VCaP (cell line): ENCODE data around the gene LRPPRC.

ENCODE experiments used
- H3K27ac ChIP-seq: fragments of 450-650 bp; 2 replicates; pipeline ENCODE4 v1.5.1; 2017
- TF ChIP-seq, protein P1 (sequence below): fragments of 450-650 bp; conservative IDR thresholded peaks from 2 replicates; pipeline ENCODE4 v1.5.1; 2017; ENCODE audit warnings: mild to moderate bottlenecking, moderate library complexity

The LRPPRC gene

DNA sequence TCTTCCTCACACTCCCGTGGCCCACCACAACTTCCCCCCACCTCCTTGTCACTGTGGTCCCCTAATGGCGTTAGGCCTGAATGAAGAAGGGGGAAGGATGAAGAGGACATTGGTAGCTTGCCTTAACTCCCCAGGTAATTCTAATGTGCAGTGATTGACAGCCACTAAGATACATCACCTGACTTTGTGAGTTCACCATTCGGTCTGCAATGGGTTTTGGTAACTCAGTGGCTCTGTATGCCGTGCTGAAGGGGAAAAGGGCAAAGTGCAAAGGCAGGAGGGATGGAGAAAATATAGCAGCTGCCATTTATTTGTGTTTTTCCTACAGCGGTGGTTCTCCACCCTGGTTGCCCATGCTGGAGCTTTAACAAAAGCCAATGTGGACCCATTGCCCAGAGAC is 114.8 kb downstream of the LRPPRC start:
- H3K27ac ChIP-seq: no peak overlapping the region
- TF ChIP-seq, protein P1, sequence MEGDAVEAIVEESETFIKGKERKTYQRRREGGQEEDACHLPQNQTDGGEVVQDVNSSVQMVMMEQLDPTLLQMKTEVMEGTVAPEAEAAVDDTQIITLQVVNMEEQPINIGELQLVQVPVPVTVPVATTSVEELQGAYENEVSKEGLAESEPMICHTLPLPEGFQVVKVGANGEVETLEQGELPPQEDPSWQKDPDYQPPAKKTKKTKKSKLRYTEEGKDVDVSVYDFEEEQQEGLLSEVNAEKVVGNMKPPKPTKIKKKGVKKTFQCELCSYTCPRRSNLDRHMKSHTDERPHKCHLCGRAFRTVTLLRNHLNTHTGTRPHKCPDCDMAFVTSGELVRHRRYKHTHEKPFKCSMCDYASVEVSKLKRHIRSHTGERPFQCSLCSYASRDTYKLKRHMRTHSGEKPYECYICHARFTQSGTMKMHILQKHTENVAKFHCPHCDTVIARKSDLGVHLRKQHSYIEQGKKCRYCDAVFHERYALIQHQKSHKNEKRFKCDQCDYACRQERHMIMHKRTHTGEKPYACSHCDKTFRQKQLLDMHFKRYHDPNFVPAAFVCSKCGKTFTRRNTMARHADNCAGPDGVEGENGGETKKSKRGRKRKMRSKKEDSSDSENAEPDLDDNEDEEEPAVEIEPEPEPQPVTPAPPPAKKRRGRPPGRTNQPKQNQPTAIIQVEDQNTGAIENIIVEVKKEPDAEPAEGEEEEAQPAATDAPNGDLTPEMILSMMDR: no peak

GRCh38 chr2:43880471-43880870 is 115.3 kb downstream of the LRPPRC start:
- TF ChIP-seq, protein P1: no peak
- no peak overlapping the region for H3K27ac ChIP-seq

GRCh38 chr2:43879261-43879660 is 116.5 kb downstream of the LRPPRC start:
- H3K27ac ChIP-seq: no peak overlapping the region
- TF ChIP-seq, protein P1: no peak

GRCh38 chr2:43877782-43878464 is 117.9 kb downstream of the LRPPRC start:
- TF ChIP-seq, protein P1: peak; percentile 96
- H3K27ac ChIP-seq: no peak overlapping the region

GRCh38 chr2:43874776-43875451 is 120.9 kb downstream of the LRPPRC start:
- TF ChIP-seq, protein P1: no peak
- H3K27ac ChIP-seq: no peak overlapping the region

GRCh38 chr2:43872151-43872550 is 123.6 kb downstream of the LRPPRC start:
- no peak overlapping the region for H3K27ac ChIP-seq

DNA sequence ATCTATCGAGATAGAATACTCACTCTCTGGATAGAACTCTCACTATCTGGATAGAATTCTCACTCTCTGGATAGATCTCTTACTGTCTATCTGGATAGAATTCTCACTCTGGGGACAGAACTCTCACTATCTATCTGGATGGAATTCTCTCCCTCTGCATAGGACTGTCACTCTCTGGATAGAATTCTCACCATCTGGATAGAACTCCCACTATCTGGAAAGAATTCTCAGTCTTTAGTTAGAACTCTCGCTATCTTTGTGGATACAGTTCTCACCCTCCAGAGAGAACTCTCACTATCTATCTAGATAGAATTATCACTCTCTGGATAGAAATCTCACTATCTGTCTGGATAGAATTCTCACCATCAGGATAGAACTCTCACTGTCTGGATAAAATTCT is 140.5 kb downstream of the LRPPRC start:
- H3K27ac ChIP-seq: no peak overlapping the region
- TF ChIP-seq, protein P1: no peak

More at GRCh38 chr2:43872151-43872550, 123.6 kb downstream of the LRPPRC start:
- TF ChIP-seq, protein P1: no peak
